Germinal center (tissue), 1 donor: ENCODE measurements around the gene GOLGA6L1.
A peak's percentile ranks its signal among the peaks of the same experiment; 100 is the strongest.
"Not testable (repeated sequence)": the region's sequence is repeated elsewhere in the genome, so short reads cannot be mapped to it uniquely, and the experiment has no call there.

ENCODE experiments used
- DNase-seq: peaks from one replicate; pipeline ENCODE4 v3.0.0; 2012; ENCODE audit warnings: mixed read lengths, low spot score

The GOLGA6L1 gene, protein sequence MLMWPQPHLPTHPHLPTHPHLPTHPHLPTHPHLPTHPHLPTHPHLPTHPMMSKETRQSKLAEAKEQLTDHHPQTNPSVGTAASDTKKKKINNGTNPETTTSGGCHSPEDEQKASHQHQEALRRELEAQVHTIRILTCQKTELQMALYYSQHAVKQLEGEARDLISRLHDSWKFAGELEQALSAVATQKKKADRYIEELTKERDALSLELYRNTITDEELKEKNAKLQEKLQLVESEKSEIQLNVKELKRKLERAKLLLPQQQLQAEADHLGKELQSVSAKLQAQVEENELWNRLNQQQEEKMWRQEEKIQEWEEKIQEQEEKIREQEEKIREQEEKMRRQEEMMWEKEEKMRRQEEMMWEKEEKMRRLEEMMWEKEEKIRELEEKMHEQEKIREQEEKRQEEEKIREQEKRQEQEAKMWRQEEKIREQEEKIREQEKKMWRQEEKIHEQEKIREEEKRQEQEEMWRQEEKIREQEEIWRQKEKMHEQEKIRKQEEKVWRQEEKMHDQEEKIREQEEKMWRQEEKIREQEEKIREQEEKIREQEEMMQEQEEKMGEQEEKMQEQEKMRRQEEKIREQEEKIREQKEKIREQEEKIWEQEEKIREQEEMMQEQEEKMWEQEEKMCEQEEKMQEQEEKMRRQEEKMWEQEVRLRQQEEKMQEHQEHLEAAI

DNA sequence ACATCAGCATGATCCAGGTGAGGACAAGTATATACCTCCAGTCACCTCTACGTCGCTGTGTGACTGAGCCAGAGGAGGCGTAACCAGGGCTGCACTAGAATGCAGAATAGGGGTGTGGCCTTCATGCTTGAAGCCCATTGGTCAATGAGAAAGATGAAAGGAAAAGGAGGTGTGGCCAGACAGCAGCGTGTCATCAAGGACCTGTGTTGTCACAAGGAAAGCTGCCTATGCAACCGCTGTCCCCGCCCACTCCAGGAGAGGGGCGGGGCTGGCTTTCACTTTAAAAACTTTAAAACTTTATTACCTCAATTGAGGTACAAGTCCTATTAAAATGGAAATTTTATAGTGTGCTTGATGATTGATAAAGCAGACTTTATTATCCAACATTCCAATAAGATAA lies at the start of gene GOLGA6L1:
Gene GOLGA6L1 (minus strand): TSS at position 101 of the 400 bp plus-strand sequence. CDS start 91 bp downstream, at position 10.
- not testable (repeated sequence) for DNase-seq

DNA sequence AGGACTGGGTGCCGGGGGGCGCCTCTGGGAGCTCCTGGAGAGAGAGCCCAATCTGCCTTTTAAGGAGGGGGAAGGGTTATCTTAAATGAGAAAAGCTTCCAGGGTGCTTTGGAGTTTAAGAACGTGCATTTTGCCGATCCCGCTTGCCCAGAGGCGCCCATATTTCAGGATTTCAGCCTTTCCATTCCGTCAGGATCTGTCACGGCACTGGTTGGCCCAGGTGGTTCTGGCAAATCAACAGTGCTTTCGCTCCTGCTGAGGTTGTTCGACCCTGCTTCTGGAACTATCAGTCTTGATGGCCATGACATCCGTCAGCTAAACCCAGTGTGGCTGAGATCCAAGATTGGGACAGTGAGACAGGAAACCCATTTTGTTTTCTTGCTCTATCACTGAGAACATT lies 44.6 kb upstream of the GOLGA6L1 start:
- not testable (repeated sequence) for DNase-seq

DNA sequence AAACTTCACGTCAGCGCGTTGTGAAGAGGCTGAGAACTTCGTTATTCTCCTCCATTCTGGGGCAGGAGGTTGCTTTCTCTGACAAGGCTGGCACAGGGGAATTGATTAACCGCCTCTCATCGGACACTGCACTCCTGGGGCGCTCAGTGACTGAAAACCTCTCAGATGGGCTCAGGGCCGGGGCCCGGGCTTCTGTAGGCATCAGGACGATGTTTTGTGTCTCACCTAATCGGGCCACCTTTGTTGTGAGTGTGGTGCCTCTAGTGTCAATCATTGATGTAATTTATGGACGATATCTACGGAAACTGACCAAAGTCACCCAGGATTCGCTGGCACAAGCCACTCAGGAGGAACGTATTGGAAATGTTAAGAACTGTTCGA lies 43.9 kb upstream of the GOLGA6L1 start:
- DNase-seq, result not testable (repeated sequence)

DNA sequence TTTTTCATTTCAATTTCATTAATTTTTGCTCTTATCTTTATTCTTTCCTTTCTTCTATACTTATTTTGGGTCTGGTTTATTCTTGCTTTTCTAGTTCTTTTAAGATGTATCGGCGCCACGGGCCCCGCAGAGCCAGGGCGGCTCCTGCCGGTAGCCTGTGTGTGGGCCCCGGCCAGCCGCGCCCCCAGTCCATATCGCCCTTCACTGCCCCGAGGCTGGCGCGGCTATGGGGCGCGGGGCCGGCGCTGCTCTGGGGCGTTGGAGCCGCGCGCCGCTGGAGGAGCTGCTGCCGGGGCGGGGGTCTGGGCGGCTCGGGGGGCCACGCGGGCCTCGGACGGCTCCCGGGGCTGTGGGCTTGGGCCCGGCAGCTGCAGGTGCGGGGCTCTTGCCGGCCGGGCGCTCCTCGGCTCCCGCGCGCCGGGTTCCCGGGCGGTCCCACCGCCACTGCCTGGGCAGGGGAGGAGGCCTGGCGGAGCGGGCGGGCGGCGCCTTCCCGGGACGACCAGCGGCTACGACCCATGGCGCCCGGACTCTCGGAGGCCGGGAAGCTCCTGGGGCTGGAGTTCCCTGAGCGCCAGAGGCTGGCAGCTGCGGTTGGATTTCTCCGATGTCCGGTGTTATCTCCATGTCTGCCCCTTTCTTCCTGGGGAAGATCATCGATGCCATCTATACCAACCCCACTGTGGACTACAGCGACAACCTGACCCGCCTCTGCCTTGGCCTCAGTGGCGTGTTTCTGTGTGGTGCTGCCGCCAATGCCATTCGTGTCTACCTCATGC lies 43.3 kb upstream of the GOLGA6L1 start:
- not testable (repeated sequence) for DNase-seq

DNA sequence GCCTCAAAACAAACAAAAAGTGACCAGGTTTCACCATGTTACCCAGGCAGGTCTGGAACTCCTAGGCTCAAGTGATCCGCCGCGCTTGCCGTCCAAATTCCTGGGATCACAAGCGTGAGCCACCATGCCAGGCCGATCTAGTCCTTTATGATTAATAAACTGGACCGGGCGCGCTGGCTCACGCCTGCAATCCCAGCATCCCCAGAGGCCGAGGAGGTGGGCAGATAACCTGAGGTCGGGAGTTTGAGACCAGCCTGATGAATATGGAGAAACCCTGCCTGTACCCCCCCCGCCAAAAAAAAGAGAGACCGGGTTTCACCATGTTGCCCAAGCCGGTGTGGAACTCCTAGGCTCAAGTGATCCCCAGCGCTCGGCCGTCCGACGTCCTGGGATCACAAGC lies 40.1 kb upstream of the GOLGA6L1 start:
- DNase-seq, result not testable (repeated sequence)

DNA sequence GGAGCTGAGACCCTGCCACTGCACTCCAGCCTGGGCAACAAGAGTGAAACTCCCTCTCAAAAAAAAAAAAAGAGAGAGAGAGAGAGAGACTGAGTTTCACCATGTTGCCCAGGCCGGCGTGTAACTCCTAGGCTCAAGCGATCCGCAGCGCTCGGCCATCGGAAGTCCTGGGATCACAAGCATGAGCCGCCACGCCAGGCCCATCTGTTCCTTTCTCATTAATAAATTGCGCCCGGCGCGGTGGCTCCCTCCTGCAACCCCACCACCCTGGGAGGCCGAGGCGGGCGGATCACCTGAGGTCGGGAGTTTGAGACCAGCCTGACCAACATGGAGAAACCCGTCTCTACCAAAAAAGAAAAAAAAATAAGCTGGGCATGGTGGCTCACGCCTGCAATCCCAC lies 39.0 kb upstream of the GOLGA6L1 start:
- not testable (repeated sequence) for DNase-seq

DNA sequence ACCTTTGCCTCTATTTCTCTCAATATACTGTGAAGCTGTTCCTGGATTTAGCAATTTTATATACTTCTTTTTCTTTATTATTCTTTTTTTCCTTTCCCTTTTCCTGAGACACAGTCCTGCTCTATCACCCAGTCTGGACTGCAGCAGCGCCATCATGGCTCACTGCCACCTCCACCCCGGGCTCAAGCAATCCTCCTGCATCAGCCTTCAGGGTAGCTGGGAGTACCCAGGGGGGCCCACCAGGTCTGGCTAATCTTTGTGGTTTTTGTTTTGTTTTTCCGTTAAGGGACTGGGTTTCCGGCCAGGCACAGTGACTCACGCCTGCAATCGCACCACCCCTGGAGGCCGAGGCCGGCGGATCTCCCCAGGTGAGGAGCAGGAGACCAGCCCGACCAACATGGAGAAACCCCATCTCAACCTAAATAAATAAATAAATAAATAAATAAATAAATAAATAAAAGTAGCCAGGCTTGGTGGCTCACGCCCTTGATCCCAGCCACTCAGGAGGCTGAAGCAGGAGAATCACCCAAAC lies 38.1 kb upstream of the GOLGA6L1 start:
- DNase-seq, result not testable (repeated sequence)

DNA sequence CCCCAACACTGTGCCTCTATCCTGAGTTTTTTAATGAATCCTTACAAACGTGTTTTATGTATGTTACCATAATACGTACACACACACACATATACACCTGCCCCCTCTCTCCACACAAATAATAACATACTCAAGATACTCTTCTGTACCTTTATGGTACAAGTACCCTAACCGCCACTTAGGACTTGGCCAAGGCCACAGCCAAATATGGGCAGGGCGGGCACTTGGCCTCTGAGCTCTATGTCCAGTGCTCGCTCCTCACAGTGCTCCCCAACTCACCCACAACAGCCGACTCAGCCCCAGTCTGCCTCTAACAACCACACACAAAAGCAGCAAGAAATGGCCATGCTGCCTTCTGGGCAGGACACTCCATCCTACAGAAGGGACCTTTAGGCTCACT lies 3.8 kb downstream of the GOLGA6L1 start:
- not testable (repeated sequence) for DNase-seq

DNA sequence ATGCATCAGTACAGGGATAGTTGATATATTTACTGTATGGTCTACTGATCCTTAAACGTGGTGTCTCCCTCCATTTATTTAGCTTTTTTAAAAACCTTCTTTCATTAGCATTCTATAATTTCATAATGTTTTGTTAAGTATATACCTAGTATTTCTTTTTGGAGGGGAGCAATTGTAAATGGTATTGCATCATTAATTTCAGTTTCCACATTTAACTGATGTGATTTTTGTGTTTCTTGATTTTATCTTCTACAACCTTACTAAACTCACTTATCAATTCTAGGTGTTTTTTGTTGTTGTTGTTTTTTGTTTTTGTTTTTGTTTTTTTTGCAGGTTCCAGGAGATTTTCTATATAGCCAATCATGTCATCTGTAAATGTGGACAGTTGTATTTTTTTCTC lies 18.4 kb downstream of the GOLGA6L1 start:
- no peak for DNase-seq

DNA sequence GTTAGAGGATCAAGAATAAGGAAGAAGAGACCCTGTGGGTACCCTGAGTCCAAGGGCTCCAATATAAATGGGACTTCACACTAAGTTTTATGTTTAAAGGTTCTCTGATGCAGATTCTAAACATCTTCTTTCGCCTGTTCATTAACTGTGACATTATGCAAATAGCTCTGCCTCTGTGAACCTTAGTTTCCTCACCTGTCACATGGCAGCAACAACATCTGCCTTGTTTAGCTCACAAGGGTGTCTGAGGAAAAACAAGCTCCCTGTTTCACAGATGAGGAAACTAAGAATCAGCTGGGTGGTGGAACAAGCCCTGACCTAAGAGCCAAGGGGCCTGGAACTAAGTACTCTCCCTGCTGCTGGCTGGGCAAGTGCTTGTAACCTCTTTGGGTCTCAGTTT lies 40.8 kb downstream of the GOLGA6L1 start:
- peak; percentile 22 for DNase-seq

DNA sequence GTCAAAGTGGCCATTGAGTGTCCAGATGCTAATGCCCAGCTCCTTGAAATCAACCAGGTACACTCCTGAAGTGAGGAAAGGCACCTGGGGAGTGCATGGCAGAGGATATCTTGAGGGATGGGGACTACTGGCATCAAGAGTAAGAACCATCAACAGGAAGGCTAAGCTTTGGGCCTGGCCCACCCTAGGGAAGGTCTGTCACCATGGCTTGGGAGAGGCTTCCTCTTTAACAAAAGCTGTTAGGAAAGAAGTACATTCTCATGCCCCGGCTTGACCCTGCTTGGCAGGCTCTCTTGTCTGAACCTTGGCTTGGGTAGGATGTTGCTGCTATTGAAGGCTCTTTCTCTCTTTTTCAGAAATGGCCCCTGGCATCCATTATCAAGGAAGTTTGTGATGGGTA lies 53.5 kb downstream of the GOLGA6L1 start:
- DNase-seq, result no peak

DNA sequence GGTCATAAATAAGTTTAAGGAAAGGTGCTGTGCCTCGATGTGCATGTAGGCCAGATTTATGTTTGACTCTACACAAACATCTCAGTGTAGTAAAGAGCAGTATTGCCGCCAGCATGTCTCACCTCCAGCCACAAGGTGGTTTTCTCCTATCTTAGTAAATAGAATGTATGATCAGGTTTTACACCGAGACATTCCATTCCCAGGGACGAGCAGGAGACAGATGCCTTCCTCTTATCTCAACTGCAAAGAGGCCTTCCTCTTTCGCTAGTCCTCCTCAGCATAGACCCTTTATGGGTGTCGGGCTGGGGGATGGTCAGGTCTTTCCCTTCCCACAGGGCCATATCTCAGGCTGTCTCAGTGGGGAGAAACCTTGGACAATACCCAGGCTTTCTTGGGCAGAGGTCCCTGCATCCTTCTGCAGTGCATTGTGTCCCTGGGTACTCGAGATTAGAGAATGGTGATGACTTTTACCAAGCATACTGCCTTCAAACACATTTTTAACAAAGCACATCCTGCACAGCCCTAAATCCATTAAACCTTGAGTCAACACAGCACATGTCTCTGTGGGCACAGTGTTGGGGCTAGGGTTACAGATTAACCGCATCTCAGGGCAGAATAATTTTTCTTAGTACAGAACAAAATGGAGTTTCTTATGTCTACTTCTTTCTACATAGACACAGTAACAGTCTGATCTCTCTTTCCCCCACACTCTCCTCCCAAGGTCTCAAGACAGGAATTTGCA lies 54.5 kb downstream of the GOLGA6L1 start:
- DNase-seq, result not testable (repeated sequence)

DNA sequence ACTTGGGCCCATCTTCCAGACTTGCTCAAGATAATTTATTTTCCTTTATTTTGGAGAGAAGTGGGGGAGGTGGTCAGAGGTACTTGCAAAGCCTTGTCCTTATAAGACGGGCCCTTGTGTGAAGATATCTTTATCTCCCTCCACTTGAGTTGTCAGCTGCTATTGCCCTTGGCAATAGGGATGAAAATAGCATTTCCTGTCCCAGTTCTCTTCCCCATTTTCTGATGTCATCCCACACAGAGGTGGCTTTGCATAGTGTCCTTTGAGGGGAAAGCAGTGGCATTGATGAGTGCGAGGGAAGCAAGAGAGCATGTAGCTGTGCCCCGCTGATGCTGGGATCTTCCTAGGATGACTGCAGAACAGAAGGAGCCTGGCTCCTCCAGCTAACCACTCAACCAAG lies 55.4 kb downstream of the GOLGA6L1 start:
- DNase-seq, result no peak

DNA sequence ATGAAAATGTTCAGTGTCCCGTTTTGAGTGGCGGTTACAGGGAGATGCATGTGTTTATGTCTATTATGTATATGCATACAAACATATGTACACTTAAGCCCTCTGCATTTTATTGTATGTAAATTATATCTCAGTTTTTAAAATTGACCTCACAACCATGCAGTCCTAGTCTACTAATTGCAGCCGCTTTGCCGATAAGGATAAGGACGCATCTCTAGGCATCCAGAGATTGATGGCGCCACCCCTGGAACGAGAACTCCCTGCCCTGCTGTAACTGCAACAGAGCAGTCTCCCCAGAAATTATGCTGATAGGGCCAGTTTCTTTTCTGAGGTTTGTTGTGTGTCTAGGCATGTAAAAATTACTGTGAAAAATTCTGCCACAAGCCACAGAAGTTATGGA lies 56.9 kb downstream of the GOLGA6L1 start:
- no peak for DNase-seq
